GM12874 (cell line): ENCODE data around the gene VILL.

Experiments
- CTCF ChIP-seq: IDR thresholded peaks from 2 replicates; pipeline ENCODE4 v1.5.1; 2011; ENCODE audit warnings: low read depth, mild to moderate bottlenecking, control low read depth, low read length, moderate library complexity; ENCODE audit not compliant: insufficient read depth

Gene VILL

GRCh38 chr3:37990527-37990926, at the start of gene VILL:
Gene VILL (plus strand): TSS chr3:37990786. CDS start chr3:37993673, 2,887 bp downstream.
- no peak for TF ChIP-seq CTCF

GRCh38 chr3:37941608-37942508, 48.7 kb upstream of the VILL start:
- TF ChIP-seq CTCF = no peak

GRCh38 chr3:37942646-37943045, 47.9 kb upstream of the VILL start:
- no peak for TF ChIP-seq CTCF

GRCh38 chr3:37943126-37943525, 47.5 kb upstream of the VILL start:
- no peak for TF ChIP-seq CTCF

- no peak for TF ChIP-seq CTCF
Observed at GRCh38 chr3:37943631-37944314, 46.8 kb upstream of the VILL start.

- no peak for TF ChIP-seq CTCF
Observed at GRCh38 chr3:37944391-37944842, 46.2 kb upstream of the VILL start.

GRCh38 chr3:37945156-37945806, 45.3 kb upstream of the VILL start:
- TF ChIP-seq CTCF = no peak
